Stimulated activated CD4-positive, alpha-beta T cell treated with anti-CD3 and anti-CD28 coated beads, Interleukin-4, amount 100 ng/mL, for 1 hour (primary cell): ENCODE results near the gene ATP13A1.

Experiments
- DNase-seq: peaks from one replicate; pipeline ENCODE4 v3.0.0-alpha.2; 2020

Gene ATP13A1

GRCh38 chr19:19642506-19643157, 20.8 kb downstream of the ATP13A1 start:
- peak; percentile 40 for DNase-seq

- no peak for DNase-seq
These were observed 25.8 kb downstream of the ATP13A1 start for GRCh38 chr19:19637523-19638251.

GRCh38 chr19:19637186-19637522, 26.3 kb downstream of the ATP13A1 start:
- DNase-seq, result no peak

GRCh38 chr19:19636573-19637185, 26.8 kb downstream of the ATP13A1 start:
- DNase-seq, result no peak

GRCh38 chr19:19635313-19635702, 28.2 kb downstream of the ATP13A1 start:
- DNase-seq, result no peak

GRCh38 chr19:19634516-19635312, 28.8 kb downstream of the ATP13A1 start:
- no peak for DNase-seq

- DNase-seq, result no peak
These were observed 29.6 kb downstream of the ATP13A1 start for GRCh38 chr19:19633711-19634515.

GRCh38 chr19:19632661-19633060, 30.8 kb downstream of the ATP13A1 start:
- DNase-seq, result no peak

- no peak for DNase-seq
These were observed 32.1 kb downstream of the ATP13A1 start for GRCh38 chr19:19631346-19631745.

- no peak for DNase-seq
These were observed 33.0 kb downstream of the ATP13A1 start for GRCh38 chr19:19630426-19630825.

- no peak for DNase-seq
These were observed 33.4 kb downstream of the ATP13A1 start for GRCh38 chr19:19630062-19630414.

- peak; percentile 55 for DNase-seq
These were observed 34.9 kb downstream of the ATP13A1 start for GRCh38 chr19:19628501-19629134.

GRCh38 chr19:19627621-19628500, 35.6 kb downstream of the ATP13A1 start, which contains the start of gene LPAR2:
Gene LPAR2, minus strand, starts transcription at chr19:19628220. Its CDS starts 945 bp downstream, at chr19:19627275.
- peak; percentile 75 for DNase-seq

- no peak for DNase-seq
These were observed 36.7 kb downstream of the ATP13A1 start for GRCh38 chr19:19626516-19627472.

GRCh38 chr19:19624032-19624570, 39.4 kb downstream of the ATP13A1 start:
- no peak for DNase-seq

- DNase-seq, result no peak
These were observed 40.1 kb downstream of the ATP13A1 start for GRCh38 chr19:19623383-19623782.

GRCh38 chr19:19619849-19620210, 43.6 kb downstream of the ATP13A1 start:
- DNase-seq, result no peak

GRCh38 chr19:19619181-19619848, 44.2 kb downstream of the ATP13A1 start:
- DNase-seq, result no peak
